NCI-H1417 (cell line): ENCODE measurements around the gene KIF25.
A peak's percentile ranks its signal among the peaks of the same experiment; 100 is the strongest.
"Not testable (repeated sequence)": the region's sequence is repeated elsewhere in the genome, so short reads cannot be mapped to it uniquely, and the experiment has no call there.

ENCODE experiments used
- DNase-seq, 3 experiments: peaks; one replicate each; lab custom pipeline; 2025; lab: John Stamatoyannopoulos, UW

KIF25 gene

GRCh38 chr6:167995731-167996151 is 1.7 kb upstream of the KIF25 start:
- no peak for DNase-seq

GRCh38 chr6:167996424-167997199 is 859 bp upstream of the KIF25 start:
- no peak for DNase-seq

- DNase-seq = peak in 2 of 3 experiments; percentile 22 to 28
Observed at GRCh38 chr6:167998215-167998614, 744 bp downstream of the KIF25 start.

- DNase-seq = no peak
Observed at GRCh38 chr6:168000198-168001028, 2.9 kb downstream of the KIF25 start.

- DNase-seq = no peak
Observed at GRCh38 chr6:168001029-168001332, 3.5 kb downstream of the KIF25 start.

- not testable (repeated sequence) for DNase-seq
Observed at GRCh38 chr6:168001514-168001913, 4.0 kb downstream of the KIF25 start.

GRCh38 chr6:168002804-168003203 is 5.3 kb downstream of the KIF25 start:
- DNase-seq = no peak

GRCh38 chr6:168004023-168004422 is 6.6 kb downstream of the KIF25 start:
- no peak for DNase-seq

GRCh38 chr6:168004945-168005344 is 7.5 kb downstream of the KIF25 start:
- no peak for DNase-seq

GRCh38 chr6:168005796-168006195 is 8.3 kb downstream of the KIF25 start:
- DNase-seq = no peak

GRCh38 chr6:168007592-168008338 is 10.3 kb downstream of the KIF25 start:
- no peak for DNase-seq

GRCh38 chr6:168009331-168009730 is 11.9 kb downstream of the KIF25 start:
- DNase-seq = no peak

GRCh38 chr6:168011291-168011690 is 13.8 kb downstream of the KIF25 start:
- DNase-seq = no peak

GRCh38 chr6:168012431-168013249 is 15.2 kb downstream of the KIF25 start:
- DNase-seq = no peak

GRCh38 chr6:168013250-168013915 is 15.9 kb downstream of the KIF25 start:
- no peak for DNase-seq

- DNase-seq = no peak
Observed at GRCh38 chr6:168014428-168014827, 17.0 kb downstream of the KIF25 start.

GRCh38 chr6:168015009-168015408 is 17.5 kb downstream of the KIF25 start:
- DNase-seq = no peak

GRCh38 chr6:168015482-168016175 is 18.2 kb downstream of the KIF25 start:
- DNase-seq = no peak

GRCh38 chr6:168016176-168016620 is 18.7 kb downstream of the KIF25 start:
- no peak for DNase-seq

GRCh38 chr6:168016721-168017525 is 19.5 kb downstream of the KIF25 start:
- no peak for DNase-seq
